Stimulated activated CD8-positive, alpha-beta memory T cell treated with anti-CD3 and anti-CD28 coated beads, Interleukin-4, amount 100 ng/mL, for 4 hours (primary cell): Measurements from ENCODE around the gene STRN3.
"Not testable (repeated sequence)": the region's sequence is repeated elsewhere in the genome, so short reads cannot be mapped to it uniquely, and the experiment has no call there.

ENCODE experiments used
- DNase-seq, 2 donors: peaks; one replicate each; pipeline ENCODE4 v3.0.0-alpha.2; 2020; ENCODE audit warnings: low read depth in 2 of 2, low spot score in 1 of 2

The STRN3 gene

DNA sequence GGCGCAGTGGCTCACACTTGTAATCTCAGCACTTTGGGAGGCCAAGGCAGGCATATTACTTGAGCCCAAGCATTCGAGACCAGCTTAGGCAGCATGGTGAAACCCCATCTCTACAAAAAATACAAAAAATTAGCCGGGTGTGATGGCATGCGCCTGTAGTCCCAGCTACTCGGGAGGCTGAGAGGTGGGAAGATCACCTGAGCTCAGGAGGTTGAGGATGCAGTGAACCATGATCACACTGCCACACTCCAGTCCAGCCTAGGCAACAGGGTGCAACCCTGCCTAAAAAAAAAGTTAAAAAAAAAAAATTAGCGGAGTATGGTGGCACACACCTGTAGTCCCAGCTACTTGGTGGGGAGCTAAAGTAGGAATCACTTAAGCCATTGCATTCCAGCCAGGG is 22.2 kb downstream of the STRN3 start:
- not testable (repeated sequence) for DNase-seq

GRCh38 chr14:31003284-31003683 is 22.9 kb downstream of the STRN3 start:
- no peak for DNase-seq

DNA sequence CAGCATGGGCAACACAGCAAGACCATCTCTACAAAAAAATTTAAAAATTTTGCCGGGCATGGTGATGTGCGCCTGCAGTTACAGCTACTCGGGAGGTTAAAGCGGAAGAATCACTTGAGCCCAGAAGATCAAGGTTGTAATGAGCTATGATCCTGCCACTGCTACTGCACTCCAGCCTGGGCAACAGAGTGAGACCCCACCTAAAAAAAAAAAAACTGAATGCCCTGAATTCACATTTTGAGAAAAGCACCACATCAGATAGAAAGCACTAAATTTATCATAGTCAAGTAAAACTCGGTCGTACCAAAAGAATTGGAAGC is 24.9 kb downstream of the STRN3 start:
- DNase-seq, result no peak

DNA sequence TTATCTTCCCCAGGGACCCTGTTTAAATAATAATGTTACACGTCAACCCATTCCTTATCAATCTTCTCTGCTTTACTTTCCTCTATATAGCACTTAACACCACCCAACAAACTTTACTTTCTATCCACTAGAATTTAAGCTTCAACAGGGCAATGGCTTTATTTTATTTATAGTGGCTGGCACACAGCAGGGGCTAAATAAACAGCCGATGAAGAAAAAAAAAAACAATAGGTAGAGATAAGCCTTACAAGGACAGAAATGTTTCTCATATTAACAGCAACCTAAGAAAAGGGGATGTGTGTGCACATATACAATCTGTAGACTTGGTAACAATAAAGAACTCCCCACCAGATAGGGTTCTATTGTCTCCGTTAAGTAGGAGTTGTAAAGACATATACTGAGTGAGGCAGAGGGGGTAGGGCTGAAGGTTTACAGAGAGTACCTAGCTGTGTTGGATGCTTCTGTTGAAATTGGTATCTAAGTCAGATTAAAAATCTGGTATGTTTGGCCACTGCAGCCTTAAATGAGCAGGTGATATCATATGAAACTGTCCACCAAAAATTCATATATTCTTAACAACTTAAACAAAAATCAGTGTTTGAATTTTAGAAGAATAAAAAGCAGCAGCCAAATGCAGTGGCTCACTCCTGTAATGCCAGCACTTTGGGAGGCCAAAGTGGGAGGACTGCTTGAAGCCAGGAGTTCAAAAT is 25.4 kb downstream of the STRN3 start:
- no peak for DNase-seq

DNA sequence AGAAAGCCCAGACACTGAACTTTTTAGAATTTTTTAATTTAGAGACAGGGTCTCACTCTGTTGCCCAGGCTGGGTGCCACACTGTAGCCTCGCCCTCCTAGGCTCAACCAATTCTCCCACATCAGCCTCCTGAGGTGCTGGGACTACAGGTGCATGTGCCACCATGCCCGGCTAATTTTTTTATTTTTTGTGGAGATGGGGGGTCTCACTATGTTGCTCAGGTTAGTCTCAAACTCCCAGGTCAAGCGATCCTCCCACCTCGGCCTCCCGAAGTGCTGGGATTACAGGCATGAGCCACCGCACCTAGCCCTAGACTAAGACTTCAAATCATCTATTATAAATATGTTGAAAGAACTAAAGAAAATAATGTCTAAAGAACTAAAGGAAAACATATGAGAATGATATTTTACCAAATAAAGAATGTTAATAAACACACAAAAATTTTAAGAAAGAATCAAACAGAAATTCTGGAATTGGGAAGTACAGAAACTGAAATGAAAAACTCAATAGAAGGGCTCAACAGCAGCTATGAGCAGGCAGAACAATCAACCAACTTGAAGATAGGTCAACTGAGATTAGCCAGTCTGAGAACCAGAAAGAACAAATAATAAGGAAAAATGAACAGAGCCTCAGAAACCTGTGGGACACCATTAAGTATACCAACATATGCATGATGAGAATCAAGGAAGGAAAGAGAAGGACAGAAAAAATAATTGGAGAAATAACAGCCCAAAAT is 27.0 kb downstream of the STRN3 start:
- no peak for DNase-seq

GRCh38 chr14:30998100-30998706 is 28.0 kb downstream of the STRN3 start:
- no peak for DNase-seq

DNA sequence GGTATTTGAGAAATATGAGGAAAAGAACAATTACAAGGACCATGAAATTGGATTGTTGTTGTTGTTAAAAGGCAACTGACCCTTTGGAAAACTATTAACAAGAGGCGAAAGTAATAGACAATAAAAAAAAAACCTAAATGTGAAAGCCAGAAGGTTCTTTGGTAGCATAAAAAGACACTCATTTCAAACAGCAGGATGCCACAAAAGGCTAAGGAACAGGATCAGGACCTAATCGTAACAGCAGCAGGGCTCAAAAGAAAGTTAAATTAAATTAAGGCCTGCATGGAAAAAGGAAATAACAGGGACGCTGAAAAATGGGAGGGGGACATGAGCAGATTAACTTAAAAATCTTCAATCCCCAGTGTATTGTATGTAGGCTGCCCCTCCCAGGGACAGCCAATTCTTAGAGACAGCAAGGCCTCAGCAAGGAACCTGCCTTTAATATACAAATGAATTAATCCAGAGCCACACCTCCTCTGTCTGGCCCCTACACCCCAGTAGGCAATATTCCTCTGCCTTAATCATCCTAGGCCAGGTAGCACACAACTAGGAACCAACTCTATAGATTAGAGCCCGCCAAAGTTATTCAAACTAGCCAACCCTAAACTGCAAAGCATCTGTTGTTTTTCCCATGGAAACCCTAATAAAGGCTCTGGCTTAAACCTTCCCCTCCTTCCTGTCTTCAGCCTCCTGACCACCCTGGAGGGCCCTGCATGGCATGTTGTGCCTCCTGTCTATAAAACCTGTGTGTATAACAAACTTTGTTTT is 29.1 kb downstream of the STRN3 start:
- no peak for DNase-seq

- DNase-seq, result no peak
Measured at GRCh38 chr14:30995689-30996088, 30.5 kb downstream of the STRN3 start.

DNA sequence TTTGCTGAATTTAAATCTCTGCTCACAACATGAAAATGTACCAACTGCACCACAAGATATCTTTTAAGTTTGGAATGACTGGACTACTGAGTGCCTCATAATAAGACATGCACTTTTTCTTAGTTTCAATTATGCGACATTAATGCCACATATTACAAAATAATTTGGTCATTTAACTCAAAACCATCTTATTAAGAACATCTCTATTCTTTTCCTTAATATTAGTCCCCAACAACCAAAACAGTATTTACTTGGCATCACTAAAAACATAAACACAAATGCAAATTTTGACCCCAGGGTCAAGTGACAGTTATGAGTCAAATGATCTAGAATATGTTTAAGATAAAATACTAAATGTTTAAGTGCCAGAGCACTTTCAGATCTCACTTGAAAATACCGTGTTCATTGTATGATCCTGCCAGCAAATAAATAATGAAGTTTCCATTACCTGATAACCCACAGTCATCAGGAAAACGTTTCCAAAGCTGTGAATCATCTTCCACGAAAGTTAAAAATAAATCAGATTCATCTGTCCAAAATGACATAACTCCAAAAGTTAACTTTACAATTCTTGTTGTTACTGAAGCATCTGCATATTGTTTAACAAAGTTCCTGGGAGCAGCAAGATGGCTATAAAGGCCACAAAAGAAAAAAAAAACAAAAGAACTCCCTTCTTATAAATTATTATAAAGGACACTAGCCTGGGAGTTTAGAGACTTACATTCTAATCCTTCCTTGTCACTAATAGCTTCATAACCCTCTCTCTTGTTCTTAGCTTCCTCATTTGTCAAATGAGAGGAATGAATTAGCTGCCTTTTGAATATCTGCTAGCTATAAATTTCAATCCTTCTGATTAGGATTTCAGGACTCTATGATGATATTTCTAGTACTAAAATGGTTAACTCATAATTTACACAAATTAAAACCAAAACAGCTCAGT is 31.2 kb downstream of the STRN3 start:
- DNase-seq, result no peak

- DNase-seq, result no peak
Measured at GRCh38 chr14:30993071-30993470, 33.1 kb downstream of the STRN3 start.

DNA sequence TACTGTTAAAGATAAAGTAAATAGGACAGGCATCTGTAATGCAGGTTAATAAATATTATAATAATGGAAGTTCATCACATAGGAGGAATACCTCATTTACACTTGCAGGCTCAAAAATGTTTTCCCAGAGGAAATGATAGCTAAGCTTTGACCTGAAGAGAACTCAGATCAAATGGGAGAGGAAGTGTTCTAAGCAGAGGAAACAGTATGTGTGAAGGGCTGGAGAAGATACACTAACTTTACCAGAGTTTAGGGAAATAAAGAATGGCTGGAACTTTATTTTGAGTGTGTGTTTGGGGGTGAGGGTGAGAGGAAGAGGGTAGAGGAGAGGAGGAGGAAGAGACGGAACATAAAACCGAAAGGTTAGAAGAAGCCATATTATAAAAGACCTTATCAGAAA is 34.8 kb downstream of the STRN3 start:
- no peak for DNase-seq

DNA sequence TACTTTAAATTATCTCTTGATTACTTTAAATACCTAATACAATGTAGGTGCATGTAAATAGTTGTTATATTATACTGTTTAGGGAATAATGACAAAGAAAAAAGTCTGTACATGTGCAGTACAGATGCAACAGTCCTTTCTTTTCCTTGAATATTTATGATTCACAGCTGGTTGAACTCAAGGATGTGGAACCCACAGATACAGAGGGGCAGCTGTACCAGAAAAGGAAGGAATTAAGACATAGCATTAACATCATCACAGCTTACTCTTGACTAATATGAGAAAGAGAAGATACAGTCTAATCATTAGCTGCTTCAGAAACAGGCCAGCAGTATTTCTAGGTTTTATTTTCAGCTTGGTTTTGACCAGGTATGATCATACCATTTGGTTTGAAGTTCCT is 35.4 kb downstream of the STRN3 start:
- no peak for DNase-seq

DNA sequence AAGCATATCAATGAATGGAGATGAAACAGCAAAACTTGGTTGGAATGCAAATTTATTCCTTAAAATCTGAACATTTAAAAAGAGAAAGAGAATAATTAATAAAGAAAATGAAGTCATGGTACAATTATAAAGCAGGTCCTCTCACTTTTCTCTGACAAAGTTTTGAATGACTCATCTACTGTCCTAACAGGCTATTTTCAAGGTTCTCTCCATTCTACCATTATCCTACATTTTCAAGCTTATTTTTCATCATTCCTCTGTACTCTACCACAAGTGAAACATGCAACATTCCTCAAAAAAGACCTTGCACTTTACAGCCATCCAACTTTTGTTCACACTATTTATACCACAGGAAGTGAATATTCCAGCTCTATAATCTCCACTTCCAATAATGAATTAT is 37.7 kb downstream of the STRN3 start:
- no peak for DNase-seq

- no peak for DNase-seq
Measured at GRCh38 chr14:30985796-30986195, 40.4 kb downstream of the STRN3 start.

DNA sequence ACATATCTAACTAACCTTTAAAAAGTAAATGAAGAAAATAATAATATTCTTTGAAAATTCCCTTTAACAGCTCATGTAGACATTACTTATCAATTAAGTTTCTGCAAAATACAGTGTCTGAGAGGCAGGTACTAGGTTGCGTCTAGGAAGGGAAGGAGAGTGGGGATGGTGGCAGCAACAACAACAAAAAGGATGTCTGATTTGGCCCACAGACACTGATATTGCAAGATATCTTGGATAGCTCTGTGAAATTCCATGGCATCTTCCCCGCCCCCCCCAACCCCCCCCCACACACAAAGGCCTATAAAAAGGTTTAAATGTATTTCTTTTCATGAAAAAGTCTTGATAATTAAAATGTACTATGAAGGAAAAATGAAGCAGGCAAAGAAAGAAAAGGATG is 42.3 kb downstream of the STRN3 start:
- DNase-seq, result no peak

- DNase-seq, result no peak
Measured at GRCh38 chr14:30982533-30982932, 43.6 kb downstream of the STRN3 start.

GRCh38 chr14:30980980-30981379 is 45.2 kb downstream of the STRN3 start:
- no peak for DNase-seq

DNA sequence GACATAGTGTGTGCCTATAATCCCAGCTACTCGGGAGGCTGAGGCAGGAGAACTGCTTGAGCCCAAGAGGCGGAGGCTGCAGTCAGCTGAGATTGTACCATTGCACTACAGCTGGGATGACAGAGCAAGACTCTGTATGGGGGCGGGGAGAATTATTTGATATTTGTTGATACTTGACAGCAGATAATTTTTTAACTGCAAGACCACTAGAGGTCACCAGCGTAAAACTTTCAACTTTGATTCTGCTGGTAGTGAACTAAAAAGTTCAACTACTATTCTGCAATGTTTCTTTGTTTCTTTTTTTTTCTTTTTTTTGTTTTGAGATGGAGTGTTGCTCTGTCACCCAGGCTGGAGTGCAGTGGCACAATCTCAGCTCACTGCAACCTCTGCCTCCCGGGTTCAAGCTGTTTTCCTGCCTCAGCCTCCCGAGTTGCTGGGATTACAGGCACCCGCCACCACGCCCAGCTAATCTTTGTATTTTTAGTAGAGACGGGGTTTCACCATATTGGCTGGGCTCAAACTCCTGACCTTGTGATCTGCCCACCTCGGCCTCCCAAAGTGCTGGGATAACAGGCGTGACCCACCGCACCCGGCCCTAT is 46.0 kb downstream of the STRN3 start:
- not testable (repeated sequence) for DNase-seq

DNA sequence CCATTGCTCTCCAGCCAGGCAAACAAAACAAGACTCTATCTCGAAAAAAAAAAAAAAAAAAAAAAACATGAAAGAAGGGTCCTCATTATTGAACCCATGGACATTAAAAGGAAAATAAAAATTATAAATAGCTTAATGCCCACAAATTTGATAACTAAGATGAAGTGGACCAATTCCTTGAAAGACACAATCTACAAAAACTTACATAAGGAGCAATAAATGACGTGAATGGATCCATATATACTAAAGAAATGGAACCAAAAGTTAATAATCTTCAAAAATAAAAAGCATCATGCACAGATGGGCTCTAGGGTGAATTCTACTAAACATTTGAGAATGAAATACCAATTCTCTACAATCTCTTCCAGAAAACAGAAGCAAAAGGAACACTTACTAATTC is 48.4 kb downstream of the STRN3 start:
- DNase-seq, result no peak

DNA sequence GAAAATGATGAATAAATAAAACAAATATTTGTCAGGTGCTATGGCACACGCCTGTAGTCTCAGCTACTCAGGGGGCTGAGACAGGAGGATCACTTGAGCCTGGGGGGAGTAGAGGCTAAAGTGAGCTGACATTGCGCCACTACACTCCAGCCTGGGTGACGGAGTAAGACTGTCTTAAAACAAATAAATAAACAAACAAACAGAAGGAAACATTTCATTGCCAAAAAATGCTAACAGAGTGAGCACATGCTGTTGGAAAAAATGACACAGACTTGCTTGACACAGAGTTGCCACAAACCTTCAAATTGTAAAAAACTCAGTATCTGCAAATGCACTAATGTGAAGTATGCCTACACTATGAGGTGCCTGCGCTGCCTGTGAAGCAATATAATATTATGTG is 51.6 kb downstream of the STRN3 start:
- DNase-seq, result no peak
